GM20431 (cell line): Measurements from ENCODE around the gene ORM2.
"Not testable (repeated sequence)": the region's sequence is repeated elsewhere in the genome, so short reads cannot be mapped to it uniquely, and the experiment has no call there.

Experiments used
- in situ Hi-C: fragments of 300-500 bp; cut with MseI, MboI; formaldehyde crosslinking; loops from one replicate; pipeline ENCODE4 v1.15.0; 2020; ENCODE audit warnings: low sequenced_read_pairs; ENCODE audit not compliant: unreplicated experiment

Gene ORM2

DNA sequence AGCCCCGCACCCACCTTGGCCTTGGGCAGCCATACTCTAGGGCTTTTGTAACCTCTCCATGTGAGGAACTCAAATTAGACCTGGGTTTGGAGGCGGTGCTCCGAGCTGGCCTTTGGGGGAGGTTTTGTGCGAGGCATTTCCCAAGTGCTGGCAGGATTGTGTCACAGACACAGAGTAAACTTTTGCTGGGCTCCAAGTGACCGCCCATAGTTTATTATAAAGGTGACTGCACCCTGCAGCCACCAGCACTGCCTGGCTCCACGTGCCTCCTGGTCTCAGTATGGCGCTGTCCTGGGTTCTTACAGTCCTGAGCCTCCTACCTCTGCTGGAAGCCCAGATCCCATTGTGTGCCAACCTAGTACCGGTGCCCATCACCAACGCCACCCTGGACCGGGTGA lies at the start of gene ORM2:
Gene ORM2 (plus strand): TSS at position 245 of the 398 bp plus-strand sequence. CDS start 36 bp downstream, at position 281.
- in situ Hi-C loops: not testable (repeated sequence)

DNA sequence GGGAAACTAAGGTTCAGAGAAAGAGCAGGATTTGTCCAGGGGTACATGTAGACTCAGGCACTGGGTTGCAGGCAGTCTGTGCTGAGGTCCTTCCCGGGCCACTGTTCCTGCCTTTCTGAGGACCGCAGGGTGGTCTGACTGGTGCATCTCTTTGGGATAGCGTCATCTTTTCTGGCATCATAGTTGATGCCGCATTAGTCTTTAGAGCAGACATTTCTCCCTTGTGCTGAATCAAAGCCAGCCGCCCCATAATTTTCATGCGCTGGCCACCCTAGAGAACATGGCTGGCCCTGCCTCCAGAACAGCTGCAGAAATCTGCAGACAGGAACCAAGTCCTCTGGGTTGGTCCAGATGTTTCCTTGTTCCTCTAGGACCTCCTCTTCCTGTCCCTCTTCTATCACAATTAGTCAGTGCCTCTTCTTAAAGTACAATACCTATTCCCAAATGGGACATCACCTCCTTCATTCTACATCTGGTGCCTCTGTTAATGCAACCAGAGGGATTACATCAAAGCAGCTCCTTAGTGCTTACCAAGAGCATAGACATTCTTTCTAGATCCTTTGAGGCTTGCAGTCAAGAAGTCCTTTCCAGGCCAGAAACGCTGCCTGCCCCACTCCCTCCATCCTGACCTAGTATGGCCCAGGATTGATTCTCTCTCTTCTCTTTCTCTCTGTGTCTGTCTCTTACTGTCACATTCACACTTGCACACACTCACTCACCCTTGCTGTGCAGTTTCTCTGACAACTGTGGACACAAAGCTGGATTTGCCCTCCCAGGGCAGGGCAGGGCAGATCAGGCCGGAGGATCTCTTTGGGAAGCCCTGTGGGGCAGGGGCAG lies 48.8 kb upstream of the ORM2 start:
- in situ Hi-C loops: loop anchor here (25.0 kb wide), 1 partner anchor 144 kb away; no protein-coding TSS in a partner anchor

DNA sequence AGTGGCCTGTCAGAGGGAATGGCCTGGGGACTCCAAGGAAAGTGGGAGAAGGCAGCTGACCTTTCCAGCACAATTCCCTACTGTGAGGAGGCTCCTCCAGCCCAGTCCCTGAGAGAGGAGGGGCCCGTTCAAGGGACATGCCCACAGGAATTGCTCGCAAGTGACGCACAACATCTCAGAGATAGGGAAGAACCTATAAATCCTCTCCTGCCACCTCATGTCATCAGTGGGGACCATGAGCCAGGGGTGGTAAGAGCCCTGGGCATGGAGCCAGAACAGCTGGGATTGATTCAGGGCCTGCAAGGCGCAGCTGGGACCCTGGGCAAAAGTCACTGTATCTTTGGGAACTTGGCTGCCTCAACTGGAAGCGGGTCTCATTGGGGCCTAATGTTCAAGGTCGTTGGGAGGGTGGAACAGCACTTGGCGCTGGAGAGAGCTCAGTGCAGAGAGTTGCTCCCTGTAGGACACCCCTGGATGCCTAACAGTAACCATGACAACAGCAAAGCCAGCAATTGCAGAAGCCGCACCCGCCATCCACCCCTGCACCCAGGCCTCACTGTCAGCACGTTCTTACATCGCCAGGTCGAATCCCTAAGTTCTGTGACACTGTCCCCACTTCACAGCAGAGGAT lies 48.1 kb upstream of the ORM2 start:
- in situ Hi-C loops: loop anchor here (25.0 kb wide), 1 partner anchor 144 kb away; no protein-coding TSS in a partner anchor

DNA sequence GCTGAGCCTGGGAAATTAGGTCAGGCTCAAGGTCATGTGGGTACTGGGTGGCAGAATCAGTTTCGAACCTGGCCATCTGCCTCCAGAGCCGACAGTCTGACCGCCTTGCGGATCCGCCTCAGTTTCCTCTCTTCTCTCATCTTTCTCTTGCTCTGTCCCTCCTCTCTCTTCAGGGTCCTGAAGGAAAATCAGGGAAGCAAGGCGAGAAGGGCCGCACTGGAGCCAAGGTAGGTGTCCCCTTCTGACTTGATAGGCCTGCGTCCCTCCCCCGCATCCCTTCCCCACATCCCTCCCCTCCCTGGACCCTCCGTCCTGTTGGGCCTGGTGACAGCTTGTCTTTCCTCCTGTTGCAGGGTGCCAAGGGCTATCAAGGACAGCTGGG lies 47.6 kb upstream of the ORM2 start:
- in situ Hi-C loops: loop anchor here (25.0 kb wide), 1 partner anchor 145 kb away; no protein-coding TSS in a partner anchor

DNA sequence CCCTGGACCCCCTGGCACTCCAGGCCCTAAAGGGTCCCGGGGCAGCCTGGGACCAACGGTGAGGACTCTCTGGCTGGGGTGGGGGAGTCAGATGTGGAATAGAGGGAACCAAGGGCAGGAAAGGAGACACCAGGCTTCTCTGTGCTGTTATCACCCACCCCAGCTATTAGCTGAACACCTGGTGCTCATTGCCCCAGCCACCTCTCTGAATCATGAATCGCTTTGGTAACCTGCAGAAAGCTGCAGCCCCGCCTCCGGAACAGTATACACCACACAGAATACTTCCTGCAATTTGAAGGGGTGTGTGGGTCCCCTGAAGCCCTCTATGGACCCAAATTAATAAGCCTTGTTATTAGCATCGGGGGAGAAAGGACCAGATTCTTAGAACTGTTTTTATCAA lies 47.2 kb upstream of the ORM2 start:
- in situ Hi-C loops: loop anchor here (25.0 kb wide), 1 partner anchor 145 kb away; no protein-coding TSS in a partner anchor

DNA sequence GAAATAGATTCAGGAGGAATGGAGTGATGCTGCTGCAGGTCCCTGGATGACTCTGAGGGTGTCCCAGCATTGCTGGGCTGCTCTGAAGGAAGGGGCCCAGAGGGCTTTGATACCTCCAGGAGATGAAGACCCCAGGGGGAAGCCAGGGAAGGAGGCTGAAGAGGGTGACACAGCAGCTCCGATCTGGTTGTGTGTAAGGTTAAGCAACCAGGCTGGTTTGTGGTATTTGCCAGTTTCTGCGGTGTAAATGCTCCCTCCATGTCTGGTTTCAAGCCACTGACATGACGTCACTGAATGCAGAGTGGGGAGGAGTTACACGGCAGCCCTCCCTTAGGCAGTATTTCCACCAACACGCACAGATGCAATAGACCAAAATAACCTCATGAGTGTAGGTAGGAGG lies 46.7 kb upstream of the ORM2 start:
- in situ Hi-C loops: loop anchor here (25.0 kb wide), 1 partner anchor 146 kb away; no protein-coding TSS in a partner anchor

DNA sequence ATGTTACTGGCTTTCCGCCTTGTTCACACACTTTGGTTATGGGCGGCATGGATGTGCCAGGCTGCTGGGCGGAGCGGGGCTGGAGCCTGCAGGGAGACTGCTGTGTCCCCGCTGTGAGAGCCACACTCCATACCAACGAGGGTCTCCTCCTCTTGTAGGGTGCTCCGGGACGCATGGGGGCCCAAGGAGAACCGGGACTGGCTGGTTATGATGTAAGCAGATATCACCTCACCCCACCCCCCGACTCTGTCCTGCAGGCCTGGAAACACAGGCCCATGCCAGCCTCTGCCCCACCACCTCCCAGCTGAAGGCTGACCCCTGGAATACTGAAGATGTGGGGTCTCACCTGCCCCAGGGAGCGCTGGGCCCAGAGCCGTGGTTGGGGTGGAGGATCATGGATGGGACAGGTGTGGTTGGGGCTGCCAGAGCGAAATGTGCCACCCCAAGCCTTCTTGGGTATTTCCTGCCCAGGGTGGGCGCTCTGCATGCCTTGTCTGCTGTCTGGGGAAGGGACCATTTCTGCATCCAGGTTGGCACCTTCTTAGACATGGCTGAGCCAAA lies 46.0 kb upstream of the ORM2 start:
- in situ Hi-C loops: loop anchor here (25.0 kb wide), 1 partner anchor 146 kb away; no protein-coding TSS in a partner anchor

DNA sequence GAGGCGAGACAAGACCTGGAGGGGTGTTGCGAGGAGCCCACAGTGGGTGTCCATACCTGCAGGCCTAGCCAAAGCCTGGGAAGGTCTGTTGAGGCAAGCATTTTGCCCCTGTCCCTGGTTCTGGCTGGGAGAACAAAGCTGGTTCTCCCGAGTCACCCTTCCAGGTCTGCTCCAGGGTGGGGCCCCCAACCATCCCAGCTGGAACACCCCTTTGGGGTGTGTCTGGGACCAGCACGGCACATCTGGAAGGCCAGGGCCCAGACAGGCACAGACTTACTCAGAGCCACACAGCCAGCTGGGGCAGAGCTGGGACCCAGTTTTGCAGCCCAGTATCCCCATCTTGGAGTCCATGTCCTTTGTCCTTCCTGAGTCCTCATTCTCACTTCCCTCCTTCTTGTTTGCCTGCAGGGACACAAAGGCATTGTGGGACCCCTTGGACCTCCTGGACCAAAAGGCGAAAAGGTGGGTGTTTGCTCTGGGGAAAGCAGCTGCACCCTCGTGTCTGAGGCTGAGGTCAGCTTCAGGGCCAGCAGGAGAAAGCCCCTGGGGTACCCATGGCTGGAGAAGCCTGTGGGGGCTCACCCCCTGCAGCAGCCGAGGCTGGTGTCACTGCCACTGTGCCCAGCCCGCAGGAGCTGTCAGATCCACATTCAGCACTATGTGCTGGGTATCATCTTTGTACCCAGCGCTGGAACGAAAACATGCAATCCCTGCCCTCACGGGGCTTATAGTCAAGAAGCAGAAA lies 45.2 kb upstream of the ORM2 start:
- in situ Hi-C loops: loop anchor here (25.0 kb wide), 1 partner anchor 147 kb away; no protein-coding TSS in a partner anchor

DNA sequence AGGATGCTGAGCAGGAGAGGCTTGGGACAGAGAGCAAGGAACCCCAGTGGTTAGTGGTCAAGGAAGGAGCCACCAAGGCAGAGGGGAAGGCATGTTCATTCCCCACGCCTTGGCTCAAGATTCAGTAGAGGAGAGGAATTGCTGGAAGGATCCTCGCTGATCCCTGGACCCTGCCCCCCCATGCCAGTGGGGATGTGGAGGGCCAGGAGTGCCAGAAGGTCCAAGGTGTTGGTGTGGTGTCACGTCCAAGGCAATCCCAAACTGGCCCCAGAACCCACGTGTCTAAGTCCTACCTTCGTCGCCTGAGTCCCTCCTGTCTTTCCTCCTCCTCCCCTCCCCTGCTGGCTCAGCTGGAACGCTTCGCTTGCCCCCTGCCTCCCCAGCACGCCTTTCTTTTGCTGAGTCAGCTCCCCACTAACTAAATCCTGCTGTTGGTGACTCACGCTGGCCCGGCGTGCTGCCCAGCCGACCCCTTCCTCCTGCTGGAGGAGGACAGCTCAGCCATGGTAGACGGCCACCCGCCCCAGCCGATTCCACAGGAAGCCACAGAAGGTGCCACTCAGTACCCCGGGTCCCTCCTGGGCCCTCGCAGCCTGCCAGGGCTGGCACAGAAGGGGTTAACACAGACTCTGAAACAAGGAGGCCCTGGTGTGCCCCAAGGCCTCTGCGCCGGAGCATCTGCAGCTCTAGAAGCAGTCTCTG lies 44.4 kb upstream of the ORM2 start:
- in situ Hi-C loops: loop anchor here (25.0 kb wide), 1 partner anchor 148 kb away; no protein-coding TSS in a partner anchor

DNA sequence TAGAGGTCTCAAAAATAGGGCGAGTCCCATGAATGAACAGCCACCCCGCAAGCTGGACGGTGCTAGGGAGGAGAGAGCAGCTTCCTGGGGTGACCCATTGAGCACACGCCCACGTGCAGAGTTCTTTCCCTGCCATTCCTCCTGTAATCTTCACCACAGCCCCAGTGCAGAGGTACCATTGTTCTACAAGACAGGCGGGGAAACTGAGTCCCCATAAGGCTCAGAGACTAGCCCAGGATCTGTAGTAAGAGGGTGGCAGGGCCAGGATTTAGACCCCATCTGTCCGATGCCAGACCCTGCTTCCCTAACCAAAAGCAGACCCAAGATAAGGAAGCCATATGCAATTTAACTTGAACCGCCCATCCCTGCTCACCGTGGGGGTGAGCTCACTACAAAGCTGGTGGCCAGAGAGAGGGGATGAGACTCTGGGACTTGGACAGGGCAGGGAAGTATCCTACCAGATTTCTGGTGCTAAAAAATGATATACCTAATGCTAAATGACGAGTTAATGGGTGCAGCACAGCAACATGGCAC lies 43.5 kb upstream of the ORM2 start:
- in situ Hi-C loops: loop anchor here (25.0 kb wide), 1 partner anchor 149 kb away; no protein-coding TSS in a partner anchor

DNA sequence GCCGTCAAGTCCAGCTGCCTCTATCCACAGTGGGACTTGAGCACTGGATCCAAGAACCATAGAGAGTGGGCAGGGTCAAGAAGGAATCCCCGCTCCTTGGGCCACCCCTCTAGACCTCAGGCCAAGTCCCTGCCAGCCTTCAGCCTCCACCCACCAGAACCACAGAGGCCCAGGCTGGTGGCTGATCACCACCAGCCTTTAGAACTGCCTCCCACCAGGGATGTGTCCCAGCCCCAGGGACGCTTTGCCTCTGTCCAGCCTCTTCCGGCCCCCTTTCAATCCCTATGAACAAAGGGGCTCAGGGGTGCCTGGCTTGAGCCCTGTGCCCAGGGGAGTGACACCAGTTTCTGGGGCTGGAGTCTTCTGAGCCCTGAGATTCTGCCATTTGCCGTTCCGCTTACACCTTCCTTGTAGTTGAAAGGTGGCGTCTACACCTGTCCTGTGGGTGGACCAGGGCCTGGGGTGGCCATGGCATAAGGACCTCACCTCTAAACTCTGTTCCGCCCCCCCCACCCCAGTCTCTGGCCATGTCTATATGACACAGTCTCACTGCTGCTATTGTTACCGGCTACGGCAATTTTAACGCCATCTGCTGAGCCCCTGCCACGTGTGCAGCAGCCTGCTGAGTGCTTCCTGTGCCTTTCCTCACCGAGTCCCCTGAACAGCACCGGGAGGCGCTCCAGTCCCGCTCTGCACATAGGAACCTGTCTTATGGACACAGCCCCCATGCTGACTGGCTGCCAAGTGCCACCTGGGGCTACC lies 42.5 kb upstream of the ORM2 start:
- in situ Hi-C loops: loop anchor here (25.0 kb wide), 1 partner anchor 150 kb away; no protein-coding TSS in a partner anchor

DNA sequence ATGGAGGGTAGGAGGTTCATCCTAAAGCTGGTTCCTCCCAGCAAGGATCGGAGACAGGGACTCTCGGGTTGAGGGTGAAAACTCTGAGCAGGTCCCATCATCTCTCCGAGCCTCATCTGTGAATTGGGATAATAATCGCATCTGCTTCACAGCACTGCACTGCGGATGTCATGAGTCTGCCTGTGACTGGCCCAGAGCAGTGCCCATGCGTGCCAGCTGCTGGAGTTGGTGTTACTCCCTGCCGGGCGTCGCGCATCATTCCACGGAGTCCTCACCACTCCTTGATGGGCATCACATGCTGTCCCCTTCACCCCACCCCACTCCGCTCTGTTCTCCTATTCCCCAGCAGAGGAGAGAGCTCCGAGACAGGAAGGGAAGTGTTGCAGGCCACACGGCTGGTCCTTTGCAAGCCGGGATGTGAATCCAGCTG lies 41.9 kb upstream of the ORM2 start:
- in situ Hi-C loops: loop anchor here (25.0 kb wide), 1 partner anchor 150 kb away; no protein-coding TSS in a partner anchor

DNA sequence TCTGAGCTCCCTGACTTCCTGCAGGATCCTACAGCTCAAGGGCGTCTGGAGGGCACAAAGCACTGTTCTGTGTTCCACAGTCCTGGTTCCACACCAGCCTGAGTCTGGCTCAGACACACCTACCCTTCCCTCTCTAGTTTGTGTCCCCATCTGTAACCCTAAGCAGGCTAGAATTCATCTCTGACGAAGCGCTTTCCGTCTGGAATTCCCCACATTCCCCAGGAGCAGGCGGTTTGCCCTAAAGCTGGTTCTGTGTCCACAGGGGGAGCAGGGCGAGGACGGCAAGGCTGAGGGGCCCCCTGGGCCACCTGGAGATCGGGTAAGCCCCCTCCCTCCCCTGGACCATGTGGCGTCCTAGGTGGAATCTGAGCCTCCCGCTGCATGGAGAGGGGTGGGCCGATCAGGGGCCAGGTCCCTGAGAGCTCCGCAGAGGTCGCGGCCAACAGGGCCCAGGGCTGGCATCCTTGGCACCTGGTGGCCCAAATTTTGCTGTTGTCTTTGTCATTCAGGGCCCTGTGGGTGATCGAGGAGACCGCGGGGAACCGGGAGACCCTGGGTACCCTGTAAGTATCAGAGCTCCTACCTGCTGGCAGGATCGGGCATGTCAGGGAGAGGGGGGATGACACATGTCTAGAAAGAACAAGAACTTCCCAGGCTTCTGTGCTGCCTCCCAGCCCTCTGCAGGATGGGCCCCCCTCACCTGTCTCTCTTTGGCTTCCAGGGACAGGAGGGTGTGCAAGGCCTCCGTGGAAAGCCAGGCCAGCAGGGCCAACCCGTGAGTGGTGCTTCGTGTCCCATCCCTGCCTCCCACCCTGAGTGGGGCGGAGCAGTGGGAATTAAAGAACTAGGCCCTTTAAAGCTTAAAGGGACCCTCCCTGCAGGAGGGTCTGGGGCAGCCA lies 41.2 kb upstream of the ORM2 start:
- in situ Hi-C loops: loop anchor here (25.0 kb wide), 1 partner anchor 151 kb away; no protein-coding TSS in a partner anchor

DNA sequence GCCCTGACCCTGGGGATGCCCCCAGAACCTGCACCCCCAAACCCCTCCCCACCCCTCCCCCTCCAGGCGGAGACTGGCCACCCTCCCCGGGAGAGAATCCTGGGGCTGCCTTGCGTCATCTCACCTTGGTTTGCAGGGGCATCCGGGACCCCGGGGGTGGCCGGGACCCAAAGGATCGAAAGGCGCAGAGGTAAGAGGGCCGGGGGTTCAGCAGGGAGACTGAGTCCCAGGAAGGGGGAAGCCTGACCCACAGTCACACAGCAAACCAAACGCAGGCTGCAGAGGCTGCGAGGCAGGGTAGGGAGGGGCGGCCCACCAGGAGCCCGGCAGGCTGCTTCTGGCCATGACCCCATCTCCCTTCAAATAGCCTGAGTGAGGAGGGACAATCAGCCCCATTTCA lies 40.6 kb upstream of the ORM2 start:
- in situ Hi-C loops: loop anchor here (25.0 kb wide), 1 partner anchor 152 kb away; no protein-coding TSS in a partner anchor

DNA sequence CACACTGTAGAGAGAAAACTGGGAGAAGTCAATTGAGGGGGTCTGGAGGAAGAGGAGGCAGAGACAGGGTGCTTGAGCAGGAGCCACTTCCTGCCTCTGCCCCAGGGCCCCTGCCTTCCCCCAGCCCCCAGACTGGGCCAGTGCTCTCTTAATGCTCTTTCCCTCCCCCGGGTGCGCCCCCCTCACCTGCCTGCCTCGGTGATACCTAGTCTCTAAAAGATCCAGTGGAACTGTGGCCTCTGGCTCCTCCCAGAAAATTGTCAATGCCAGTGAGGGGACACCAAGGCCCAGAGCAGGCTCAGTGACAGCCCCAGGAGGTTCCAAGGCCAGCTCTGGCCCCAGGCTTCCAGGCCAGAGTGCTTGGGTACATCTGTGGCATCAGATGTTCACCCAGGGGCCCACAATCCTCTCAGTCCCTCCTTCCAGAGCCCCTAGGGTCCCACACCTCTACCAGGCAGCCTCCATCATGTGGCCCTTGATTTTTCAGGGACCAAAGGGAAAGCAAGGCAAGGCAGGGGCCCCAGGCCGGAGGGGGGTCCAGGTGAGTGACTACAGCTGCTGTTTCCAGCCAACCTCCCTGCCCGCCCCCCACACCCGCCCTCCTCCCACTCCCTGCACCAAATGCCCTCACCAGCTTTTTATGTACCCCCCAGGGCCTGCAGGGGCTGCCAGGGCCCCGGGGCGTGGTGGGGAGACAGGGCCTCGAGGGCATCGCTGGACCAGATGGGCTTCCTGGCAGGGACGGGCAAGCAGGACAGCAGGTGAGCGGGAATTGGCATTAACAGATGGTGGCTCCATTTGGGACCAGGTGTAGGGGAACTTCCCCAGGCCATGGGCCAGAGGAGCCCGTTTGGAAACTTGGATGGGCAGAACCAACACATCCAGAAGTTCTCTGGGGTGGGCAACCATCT lies 39.8 kb upstream of the ORM2 start:
- in situ Hi-C loops: loop anchor here (25.0 kb wide), 1 partner anchor 153 kb away; no protein-coding TSS in a partner anchor

DNA sequence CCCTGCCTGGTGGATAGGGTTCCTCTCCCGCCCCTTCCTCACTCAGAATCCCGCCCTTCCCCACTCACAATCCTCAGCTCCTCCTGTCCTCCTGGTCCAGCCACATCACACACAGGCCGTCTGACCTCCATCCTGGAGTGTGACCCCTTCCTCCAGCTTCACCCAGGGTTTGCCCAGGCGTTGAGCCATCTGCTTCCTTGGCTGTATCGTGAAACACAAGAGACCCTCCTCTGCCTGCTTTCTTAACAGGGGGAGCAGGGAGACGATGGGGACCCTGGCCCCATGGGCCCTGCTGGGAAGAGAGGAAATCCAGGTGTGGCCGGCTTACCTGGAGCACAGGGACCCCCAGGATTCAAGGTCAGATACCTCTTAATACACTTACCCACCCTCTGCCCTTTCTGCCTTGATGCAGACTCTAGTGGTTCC lies 39.1 kb upstream of the ORM2 start:
- in situ Hi-C loops: loop anchor here (25.0 kb wide), 1 partner anchor 153 kb away; no protein-coding TSS in a partner anchor
